ENCODE measurements around the gene NRG3.
"Not testable (repeated sequence)": the region's sequence is repeated elsewhere in the genome, so short reads cannot be mapped to it uniquely, and the experiment has no call there.

NRG3 gene

GRCh38 chr10:82981137-82981723 lies 1106.2 kb downstream of the NRG3 start:
- no peak for DNase-seq (ENCODE audit: low read depth in 2 of 2)

GRCh38 chr10:82982110-82982608 lies 1107.2 kb downstream of the NRG3 start:
- no peak for DNase-seq (ENCODE audit: low read depth in 2 of 2)

- no peak for DNase-seq (ENCODE audit: low read depth in 2 of 2)
These were observed 1111.2 kb downstream of the NRG3 start for GRCh38 chr10:82986216-82986615.

GRCh38 chr10:83006479-83006878 lies 1131.5 kb downstream of the NRG3 start:
- DNase-seq (ENCODE audit: low read depth in 2 of 2): not testable (repeated sequence)

- no peak for DNase-seq (ENCODE audit: low read depth in 2 of 2)
These were observed 1132.5 kb downstream of the NRG3 start for GRCh38 chr10:83007510-83007909.

GRCh38 chr10:83012866-83013265 lies 1137.9 kb downstream of the NRG3 start:
- DNase-seq (ENCODE audit: low read depth in 2 of 2): no peak

GRCh38 chr10:83017076-83017867 lies 1142.3 kb downstream of the NRG3 start:
- DNase-seq (ENCODE audit: low read depth in 2 of 2): no peak

- DNase-seq (ENCODE audit: low read depth in 2 of 2): no peak
These were observed 1148.7 kb downstream of the NRG3 start for GRCh38 chr10:83023662-83024061.

All from stimulated activated CD4-positive, alpha-beta T cell treated with anti-CD3 and anti-CD28 coated beads, Interleukin-4, amount 100 ng/mL, for 48 hours (primary cell).